A549 (cell line): Measurements from ENCODE around the gene KCTD21.

ENCODE experiments used
- CTCF ChIP-seq: fragments of >200 bp; sonication (Bioruptor Twin); formaldehyde crosslinking; IDR thresholded peaks from 3 replicates; pipeline ENCODE4 v1.5.1; 2016
- KDM1A ChIP-seq: fragments of 200-600 bp; sonication (generic); IDR thresholded peaks from 2 replicates; pipeline ENCODE4 v1.6.1; 2016; ENCODE audit warnings: low read depth, mild to moderate bottlenecking
- MAFK ChIP-seq: fragments of 450-650 bp; IDR thresholded peaks from 2 replicates; pipeline ENCODE4 v1.6.1; 2014; ENCODE audit not compliant: partially characterized antibody
- POLR2A ChIP-seq: IDR thresholded peaks from 2 replicates; pipeline ENCODE4 v1.6.1; 2012; ENCODE audit warnings: mild to moderate bottlenecking, low read length
- RAD21 ChIP-seq, 2 experiments: fragments of >200 bp in 1 of 2; sonication (Bioruptor Twin) in 1 of 2; formaldehyde crosslinking in 1 of 2; IDR thresholded peaks in 1 of 2; conservative IDR thresholded peaks in 1 of 2; 2 replicates in 1 of 2; 3 replicates in 1 of 2; pipeline ENCODE4 v1.6.1; 2012 to 2018; ENCODE audit warnings: inconsistent platforms in 1 of 2
- RARB ChIP-seq: fragments of 250-450 bp; sonication (Bioruptor Pico); IDR thresholded peaks from 2 replicates; pipeline ENCODE4 v1.8.0; 2021; ENCODE audit warnings: mild to moderate bottlenecking, moderate library complexity
- ZSCAN20 ChIP-seq: fragments of 250-450 bp; sonication (Bioruptor Pico); IDR thresholded peaks from 2 replicates; pipeline ENCODE4 v1.8.0; 2022; ENCODE audit warnings: mild to moderate bottlenecking, moderate library complexity
- TF ChIP-seq, protein P1 (sequence below): fragments of 450-650 bp; IDR thresholded peaks from 2 replicates; pipeline ENCODE4 v1.6.1; 2014; ENCODE audit warnings: antibody characterized with exemption
- TF ChIP-seq, protein P2 (sequence below): IDR thresholded peaks from 2 replicates; pipeline ENCODE4 v1.6.1; 2012

- TF ChIP-seq CTCF (no peak), POLR2A (no peak), RAD21 (conservative IDR thresholded peaks at IDR 0.05 in 1 of 2, IDR thresholded peaks at IDR 0.05 in 1 of 2) (no peak), RARB (CRISPR knock-in tag) (no peak), KDM1A (no peak), MAFK (no peak), ZSCAN20 (no peak)
- TF ChIP-seq, protein P1, sequence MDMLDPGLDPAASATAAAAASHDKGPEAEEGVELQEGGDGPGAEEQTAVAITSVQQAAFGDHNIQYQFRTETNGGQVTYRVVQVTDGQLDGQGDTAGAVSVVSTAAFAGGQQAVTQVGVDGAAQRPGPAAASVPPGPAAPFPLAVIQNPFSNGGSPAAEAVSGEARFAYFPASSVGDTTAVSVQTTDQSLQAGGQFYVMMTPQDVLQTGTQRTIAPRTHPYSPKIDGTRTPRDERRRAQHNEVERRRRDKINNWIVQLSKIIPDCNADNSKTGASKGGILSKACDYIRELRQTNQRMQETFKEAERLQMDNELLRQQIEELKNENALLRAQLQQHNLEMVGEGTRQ: no peak
- TF ChIP-seq, protein P2, sequence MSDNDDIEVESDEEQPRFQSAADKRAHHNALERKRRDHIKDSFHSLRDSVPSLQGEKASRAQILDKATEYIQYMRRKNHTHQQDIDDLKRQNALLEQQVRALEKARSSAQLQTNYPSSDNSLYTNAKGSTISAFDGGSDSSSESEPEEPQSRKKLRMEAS: no peak
These were observed 16.5 kb downstream of the KCTD21 start for GRCh38 chr11:78171951-78172350.
